ENCODE results near the gene PLA2G12A.

The PLA2G12A gene

GRCh38 chr4:109702950-109703663 is 26.8 kb downstream of the PLA2G12A start, which contains the start of gene CASP6 (continued):
- no peak for TF ChIP-seq PRDM10 (tag by site-specific recombination; IDR thresholded peaks at IDR 0.05)
- TF ChIP-seq ZNF776 (tag by site-specific recombination; IDR thresholded peaks at IDR 0.05; ENCODE audit: borderline replicate concordance) = no peak
- no peak for TF ChIP-seq ZNF48 (tag by site-specific recombination; IDR thresholded peaks at IDR 0.05)
- no peak for TF ChIP-seq ZBTB7A (tag by site-specific recombination; IDR thresholded peaks at IDR 0.05; ENCODE audit: low read depth)
- TF ChIP-seq FEZF1 (tag by site-specific recombination; IDR thresholded peaks at IDR 0.05) = no peak
- TF ChIP-seq KLF8 (tag by site-specific recombination; IDR thresholded peaks at IDR 0.05) = peak; percentile 66; the same call in 1 of the 2 replicates
- TF ChIP-seq ZNF514 (tag by site-specific recombination; IDR thresholded peaks at IDR 0.05) = no peak
- TF ChIP-seq GFI1B (tag by site-specific recombination; IDR thresholded peaks at IDR 0.05) = no peak
- no peak for TF ChIP-seq ZNF311 (tag by site-specific recombination; IDR thresholded peaks at IDR 0.05; ENCODE audit: borderline replicate concordance)
- TF ChIP-seq ZNF157 (tag by site-specific recombination; IDR thresholded peaks at IDR 0.05) = no peak
- TF ChIP-seq ATF2 (tag by site-specific recombination; IDR thresholded peaks at IDR 0.05; ENCODE audit: low read depth) = no peak
- TF ChIP-seq ZNF549 (tag by site-specific recombination; IDR thresholded peaks at IDR 0.05) = no peak
- TF ChIP-seq ZBTB21 (tag by site-specific recombination; IDR thresholded peaks at IDR 0.05) = no peak
- TF ChIP-seq ZNF843 (tag by site-specific recombination; IDR thresholded peaks at IDR 0.05) = no peak
- no peak for TF ChIP-seq ZBTB11 (tag by site-specific recombination; conservative IDR thresholded peaks at IDR 0.05; ENCODE audit: low read depth)
- TF ChIP-seq SCRT1 (tag by site-specific recombination; IDR thresholded peaks at IDR 0.05; ENCODE audit: borderline replicate concordance) = peak; percentile 47; the same call in 1 of the 2 replicates
- no peak for TF ChIP-seq ZNF544 (tag by site-specific recombination; IDR thresholded peaks at IDR 0.05)
- no peak for TF ChIP-seq ZNF621 (tag by site-specific recombination; IDR thresholded peaks at IDR 0.05)
- TF ChIP-seq ZNF350 (tag by site-specific recombination; IDR thresholded peaks at IDR 0.05) = no peak
- TF ChIP-seq TCF7L2 (IDR thresholded peaks at IDR 0.05; ENCODE audit: borderline replicate concordance, low read depth, low read length) = no peak
- no peak for TF ChIP-seq ZNF133 (tag by site-specific recombination; IDR thresholded peaks at IDR 0.05)
- no peak for TF ChIP-seq ZNF791 (tag by site-specific recombination; IDR thresholded peaks at IDR 0.05)
- no peak for TF ChIP-seq ZNF654 (tag by site-specific recombination; IDR thresholded peaks at IDR 0.05; ENCODE audit: low read depth)
- TF ChIP-seq ZBTB44 (tag by site-specific recombination; IDR thresholded peaks at IDR 0.05) = no peak
- TF ChIP-seq ZNF175 (tag by site-specific recombination; IDR thresholded peaks at IDR 0.05) = no peak
- TF ChIP-seq ELK4 (IDR thresholded peaks at IDR 0.05; ENCODE audit: borderline replicate concordance, low read depth, low read length) = no peak
- no peak for TF ChIP-seq ZNF18 (tag by site-specific recombination; IDR thresholded peaks at IDR 0.05)
- no peak for TF ChIP-seq ZNF629 (tag by site-specific recombination; IDR thresholded peaks at IDR 0.05)

Data from HEK293 (cell line).